Smooth muscle cell (in vitro differentiated cells): ENCODE measurements around the gene ARMC12. TPM values are rescaled to one million over a fixed set of nuclear protein-coding genes. Genes with fewer than 3 reads are reported as not detected.

Source experiments
- DNase-seq: peaks from one replicate; lab custom pipeline; 2025; ENCODE audit not compliant: unreplicated experiment; lab: John Stamatoyannopoulos, UW
- H2AFZ ChIP-seq: fragments of 200-600 bp; sonication (generic); 2 replicates; pipeline ENCODE4 v1.6.0; 2016; ENCODE audit warnings: antibody characterized with exemption, low read depth, mild to moderate bottlenecking
- H3F3A ChIP-seq: fragments of 200-600 bp; sonication (generic); 2 replicates; pipeline ENCODE4 v1.6.0; 2017; ENCODE audit warnings: antibody characterized with exemption, low read depth
- H3K27ac ChIP-seq: fragments of 200-600 bp; sonication (generic); 2 replicates; pipeline ENCODE4 v1.5.1; 2016; ENCODE audit warnings: low read depth, mild to moderate bottlenecking
- H3K27me3 ChIP-seq: fragments of 200-600 bp; sonication (generic); 2 replicates; pipeline ENCODE4 v1.6.1; 2016; ENCODE audit warnings: low read depth, mild to moderate bottlenecking
- H3K36me3 ChIP-seq: fragments of 200-600 bp; sonication (generic); 2 replicates; pipeline ENCODE4 v1.5.1; 2016; ENCODE audit warnings: low read depth
- H3K4me1 ChIP-seq: fragments of 200-600 bp; sonication (generic); 2 replicates; pipeline ENCODE4 v1.5.1; 2016; ENCODE audit warnings: low read depth
- H3K4me2 ChIP-seq: fragments of 200-600 bp; sonication (generic); 2 replicates; pipeline ENCODE4 v1.6.0; 2016; ENCODE audit warnings: mild to moderate bottlenecking
- H3K4me3 ChIP-seq: fragments of 200-600 bp; sonication (generic); 2 replicates; pipeline ENCODE4 v1.5.1; 2016; ENCODE audit warnings: mild to moderate bottlenecking
- H3K79me2 ChIP-seq: fragments of 200-600 bp; sonication (generic); 2 replicates; pipeline ENCODE4 v1.6.0; 2016; ENCODE audit warnings: low read depth, mild to moderate bottlenecking
- H3K9ac ChIP-seq: fragments of 200-600 bp; sonication (generic); 2 replicates; pipeline ENCODE4 v1.6.0; 2016; ENCODE audit warnings: low read depth
- H3K9me3 ChIP-seq: fragments of 200-600 bp; sonication (generic); replicated peaks from 2 replicates; pipeline ENCODE4 v1.5.1; 2016; ENCODE audit warnings: low read depth
- H4K20me1 ChIP-seq: fragments of 200-600 bp; sonication (generic); 2 replicates; pipeline ENCODE4 v1.6.0; 2016; ENCODE audit warnings: low read depth
- CTCF ChIP-seq: fragments of 200-600 bp; sonication (generic); IDR thresholded peaks from 2 replicates; pipeline ENCODE4 v1.5.1; 2017; ENCODE audit warnings: borderline replicate concordance, mild to moderate bottlenecking, antibody characterized with exemption; ENCODE audit not compliant: insufficient read depth, poor library complexity, severe bottlenecking
- WGBS: methylation state at CpG from one replicate; pipeline ENCODE4 v1.1.7; 2016; ENCODE audit warnings: low lambda C conversion rate; 5-methylcytosine and 5-hydroxymethylcytosine counted together
- polyA plus RNA-seq: library from polyadenylated mRNA; unstranded; fragments of >200 nt; fragmentation: Nextera tagmentation; extraction: Ambion mirVana; gene quantifications from 2 replicates; pipeline ENCODE4 v1.2.1, GENCODE V29; 2016
- total RNA-seq: library from RNA; depleted of rRNA; stranded (reverse); fragments of >200 nt; gene quantifications from 2 replicates; pipeline ENCODE4 v1.2.3, GENCODE V29; 2014

ARMC12 gene
- total and polyA plus RNA-seq, 2 experiments from 2014 or later = 3.5 TPM; not detected in 1

GRCh38 chr6:35777356-35778102, 40.7 kb downstream of the ARMC12 start:
- no peaks in the 10 kb centered on the region for H3K27me3 ChIP-seq
- peaks cover 3% of the 10 kb centered on the region for H3K4me1 ChIP-seq
- no peak for TF ChIP-seq CTCF
- H3K79me2 ChIP-seq = no peaks in the 10 kb centered on the region
- 84% methylated on average over 9 of the region's 10 CpGs for WGBS
- H3K9ac ChIP-seq = no peak overlapping the region
- H2AFZ ChIP-seq = no peak overlapping the region
- no peaks in the 10 kb centered on the region for H3F3A ChIP-seq
- DNase-seq = no peak
- no peak overlapping the region for H3K4me2 ChIP-seq
- no peak overlapping the region for H3K4me3 ChIP-seq
- no peaks in the 10 kb centered on the region for H4K20me1 ChIP-seq
- no peaks in the 10 kb centered on the region for H3K9me3 ChIP-seq
- H3K36me3 ChIP-seq = no peaks in the 10 kb centered on the region
- H3K27ac ChIP-seq = no peak overlapping the region

GRCh38 chr6:35778437-35778836, 41.6 kb downstream of the ARMC12 start:
- Histone ChIP-seq H3K79me2 (no peaks in the 10 kb centered on the region), H3K9me3 (no peaks in the 10 kb centered on the region), H3K36me3 (no peaks in the 10 kb centered on the region), H3K4me2 (no peak overlapping the region), H3F3A (no peaks in the 10 kb centered on the region), H3K27me3 (no peaks in the 10 kb centered on the region), H2AFZ (no peak overlapping the region), H3K9ac (no peak overlapping the region), H4K20me1 (no peaks in the 10 kb centered on the region), H3K4me3 (no peak overlapping the region), H3K4me1 (peaks cover 3% of the 10 kb centered on the region), H3K27ac (no peak overlapping the region)
- TF ChIP-seq CTCF = no peak
- 93% methylated on average over 2 of the region's 2 CpGs for WGBS
- DNase-seq = no peak

- Histone ChIP-seq H3K27ac (no peak within 1 kb of the TSS), H4K20me1 (no peaks in the 10 kb centered on the region), H3K79me2 (no peaks in the 10 kb centered on the region), H3K36me3 (no peaks in the 10 kb centered on the region), H3K9me3 (no peaks in the 10 kb centered on the region), H2AFZ (no peak within 1 kb of the TSS), H3F3A (no peaks in the 10 kb centered on the region), H3K4me1 (peaks cover 3% of the 10 kb centered on the region), H3K4me2 (no peak within 1 kb of the TSS), H3K9ac (no peak within 1 kb of the TSS), H3K27me3 (no peaks in the 10 kb centered on the region), H3K4me3 (no peak within 1 kb of the TSS)
- no peak for TF ChIP-seq CTCF
- DNase-seq = no peak
- 93% methylated on average over 7 of the region's 7 CpGs for WGBS
These were observed 43.9 kb downstream of the ARMC12 start, which contains the start of gene CLPSL1 for GRCh38 chr6:35780719-35781118. CLPSL1 (plus strand) TSS chr6:35781019; CDS start chr6:35781111, 92 bp downstream.

- no peak overlapping the region for H3K4me2 ChIP-seq
- H3F3A ChIP-seq = no peaks in the 10 kb centered on the region
- H2AFZ ChIP-seq = no peak overlapping the region
- no peaks in the 10 kb centered on the region for H3K36me3 ChIP-seq
- peaks cover 3% of the 10 kb centered on the region for H3K4me1 ChIP-seq
- H3K79me2 ChIP-seq = no peaks in the 10 kb centered on the region
- TF ChIP-seq CTCF = no peak
- H4K20me1 ChIP-seq = no peaks in the 10 kb centered on the region
- no peaks in the 10 kb centered on the region for H3K27me3 ChIP-seq
- 96% methylated on average over 2 of the region's 2 CpGs for WGBS
- no peak overlapping the region for H3K27ac ChIP-seq
- DNase-seq = no peak
- no peaks in the 10 kb centered on the region for H3K9me3 ChIP-seq
- H3K4me3 ChIP-seq = no peak overlapping the region
- no peak overlapping the region for H3K9ac ChIP-seq
These were observed 44.5 kb downstream of the ARMC12 start for GRCh38 chr6:35781290-35781689.
